Hippocampal formation (tissue), 2 donors: ENCODE measurements around the gene PARS2.
"Not testable (repeated sequence)": the region's sequence is repeated elsewhere in the genome, so short reads cannot be mapped to it uniquely, and the experiment has no call there.

Source experiments
- DNase-seq, 2 donors: peaks; one replicate each; lab custom pipeline; 2025; lab: John Stamatoyannopoulos, UW

The PARS2 gene

GRCh38 chr1:54800041-54800898 lies 35.9 kb upstream of the PARS2 start:
- no peak for DNase-seq

- DNase-seq: no peak
These were observed 34.7 kb upstream of the PARS2 start for GRCh38 chr1:54798769-54799641.

- no peak for DNase-seq
These were observed 33.9 kb upstream of the PARS2 start for GRCh38 chr1:54798206-54798605.

- DNase-seq: no peak
These were observed 32.6 kb upstream of the PARS2 start for GRCh38 chr1:54796902-54797301.

- DNase-seq: no peak
These were observed 31.6 kb upstream of the PARS2 start for GRCh38 chr1:54795841-54796468.

- no peak for DNase-seq
These were observed 31.0 kb upstream of the PARS2 start for GRCh38 chr1:54795356-54795665.

- DNase-seq: no peak
These were observed 30.4 kb upstream of the PARS2 start for GRCh38 chr1:54794451-54795355.

- DNase-seq: peak in 1 of 2 donors; percentile 24
These were observed 28.5 kb upstream of the PARS2 start for GRCh38 chr1:54792686-54793282.

- DNase-seq: no peak
These were observed 27.7 kb upstream of the PARS2 start for GRCh38 chr1:54791880-54792522.

- no peak for DNase-seq
These were observed 24.1 kb upstream of the PARS2 start for GRCh38 chr1:54788459-54788858.

GRCh38 chr1:54787604-54788003 lies 23.3 kb upstream of the PARS2 start:
- DNase-seq: no peak

- DNase-seq: no peak
These were observed 22.5 kb upstream of the PARS2 start for GRCh38 chr1:54786778-54787177.

- DNase-seq: no peak
These were observed 19.7 kb upstream of the PARS2 start for GRCh38 chr1:54784066-54784465.

GRCh38 chr1:54782588-54782987 lies 18.3 kb upstream of the PARS2 start:
- no peak for DNase-seq

GRCh38 chr1:54782156-54782555 lies 17.8 kb upstream of the PARS2 start:
- no peak for DNase-seq

- no peak for DNase-seq
These were observed 16.9 kb upstream of the PARS2 start for GRCh38 chr1:54781023-54781723.

GRCh38 chr1:54777431-54777830 lies 13.1 kb upstream of the PARS2 start:
- no peak for DNase-seq

GRCh38 chr1:54777011-54777410 lies 12.7 kb upstream of the PARS2 start:
- no peak for DNase-seq

- DNase-seq: not testable (repeated sequence)
These were observed 11.8 kb upstream of the PARS2 start for GRCh38 chr1:54775828-54776721.
